Activated naive CD4-positive, alpha-beta T cell (primary cell): Measurements from ENCODE around the gene CYB561D2.

Source experiments
- DNase-seq, 4 experiments: peaks; one replicate each; lab custom pipeline; 2025; lab: John Stamatoyannopoulos, UW

CYB561D2 gene

GRCh38 chr3:50365080-50365841, 14.6 kb downstream of the CYB561D2 start:
- peak; percentile 80 to 94 (median 86) for DNase-seq

GRCh38 chr3:50365842-50366220, 15.2 kb downstream of the CYB561D2 start:
- no peak for DNase-seq

DNA sequence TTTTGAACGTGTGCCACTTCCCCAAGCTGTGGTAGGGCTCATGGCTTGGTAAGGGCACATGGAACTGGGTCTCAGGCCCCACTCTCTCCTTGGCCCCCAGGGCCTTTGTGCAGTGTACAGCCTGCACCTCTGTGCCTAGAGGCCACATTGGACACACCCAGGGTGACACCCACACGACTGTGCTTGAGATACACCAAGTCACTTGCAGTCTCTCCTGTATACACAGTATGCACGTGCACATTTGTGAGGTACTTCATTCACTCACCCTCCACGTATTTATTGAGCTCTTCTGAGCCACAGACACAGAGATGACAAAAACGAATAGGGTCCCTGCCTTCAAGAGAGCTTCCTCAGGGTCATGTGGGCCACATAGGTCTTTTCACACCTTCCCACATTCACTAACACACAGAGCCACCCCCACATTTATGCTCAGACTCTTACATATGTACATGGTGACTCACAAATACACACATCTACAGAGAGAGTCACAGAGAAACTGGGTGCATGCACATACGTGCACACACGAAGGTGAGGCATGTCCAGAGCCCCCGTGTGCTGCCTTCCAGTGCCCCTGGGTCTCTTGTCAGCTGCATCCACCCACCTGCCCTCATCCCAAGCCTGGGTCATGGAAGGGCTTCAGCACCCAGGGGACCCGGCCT, 18.5 kb downstream of the CYB561D2 start:
- DNase-seq, result no peak

DNA sequence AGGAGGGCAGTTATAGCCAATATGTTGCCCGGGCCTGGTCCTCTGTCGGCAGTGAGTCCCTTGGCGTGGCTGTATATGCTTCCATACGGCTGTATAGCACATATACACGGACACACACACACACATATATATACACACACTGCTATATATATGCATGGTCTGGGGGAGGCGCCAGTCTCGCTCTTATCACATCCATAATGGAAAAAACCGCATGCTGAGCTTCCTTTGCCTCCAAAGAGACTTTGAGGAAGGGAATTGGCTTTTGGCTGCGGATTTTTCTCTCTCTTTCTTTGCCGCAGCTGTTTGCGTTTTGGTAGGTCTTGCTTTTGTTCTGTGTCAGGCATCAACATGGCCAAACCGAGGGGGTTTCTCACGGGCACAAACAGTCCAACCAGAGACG, 19.9 kb downstream of the CYB561D2 start:
- no peak for DNase-seq

GRCh38 chr3:50371133-50371685, 20.5 kb downstream of the CYB561D2 start:
- no peak for DNase-seq

GRCh38 chr3:50372349-50372748, 21.7 kb downstream of the CYB561D2 start:
- DNase-seq, result no peak

GRCh38 chr3:50373146-50374051, 22.7 kb downstream of the CYB561D2 start:
- DNase-seq, result no peak

GRCh38 chr3:50374363-50375257, 23.9 kb downstream of the CYB561D2 start:
- no peak for DNase-seq

DNA sequence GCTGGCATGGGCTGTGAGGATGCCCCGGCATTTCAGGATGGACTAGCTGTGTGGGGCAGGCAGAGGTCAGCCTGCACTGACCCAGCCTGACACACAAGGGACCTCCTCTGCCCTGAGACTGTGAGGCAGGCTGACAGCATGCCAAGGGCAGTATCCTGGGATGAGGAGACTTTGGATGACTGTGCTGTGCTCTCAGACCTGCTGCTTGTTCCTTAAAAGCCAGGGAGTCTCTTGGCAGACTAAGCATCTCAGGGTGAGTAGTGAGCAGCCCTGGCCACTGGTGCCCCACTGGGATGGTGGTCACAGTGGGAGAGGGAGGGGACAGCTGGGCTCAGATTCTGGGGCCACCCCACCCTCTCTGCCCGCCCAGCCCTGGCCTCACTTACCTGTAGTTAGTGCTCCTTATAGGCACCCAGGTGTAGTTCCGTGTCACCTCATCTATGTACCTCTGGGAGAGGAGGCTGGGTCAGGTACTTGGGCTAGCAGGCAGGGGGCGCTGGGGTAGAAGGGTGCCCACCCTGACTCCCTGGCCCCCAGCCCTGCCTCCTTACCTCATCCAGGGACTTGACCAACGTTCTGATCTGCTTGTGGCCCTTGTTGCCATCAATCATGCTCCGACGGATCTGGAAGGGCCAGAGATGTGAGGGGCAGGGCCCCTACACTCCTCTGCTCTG, 24.7 kb downstream of the CYB561D2 start:
- DNase-seq, result no peak

DNA sequence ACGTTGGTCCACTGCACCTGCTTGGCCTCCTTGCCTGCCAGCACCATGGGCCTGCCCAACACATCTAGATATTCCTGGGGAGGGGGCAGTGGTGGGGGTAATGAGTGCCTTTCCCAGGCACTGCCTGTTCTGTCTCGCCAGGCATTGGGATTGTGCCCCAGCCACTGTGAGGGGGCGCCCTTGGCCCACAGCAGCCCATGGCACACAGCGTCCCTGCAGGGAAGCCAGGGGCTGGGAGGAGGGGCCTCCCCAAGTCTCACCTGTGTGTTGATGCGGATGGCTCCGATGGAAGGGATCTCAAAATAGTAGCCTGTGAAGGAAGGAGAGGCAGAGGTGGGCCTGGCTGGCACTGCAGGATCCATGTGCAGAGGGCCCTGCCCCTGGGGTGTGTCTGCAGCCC, 27.4 kb downstream of the CYB561D2 start:
- DNase-seq, result no peak

DNA sequence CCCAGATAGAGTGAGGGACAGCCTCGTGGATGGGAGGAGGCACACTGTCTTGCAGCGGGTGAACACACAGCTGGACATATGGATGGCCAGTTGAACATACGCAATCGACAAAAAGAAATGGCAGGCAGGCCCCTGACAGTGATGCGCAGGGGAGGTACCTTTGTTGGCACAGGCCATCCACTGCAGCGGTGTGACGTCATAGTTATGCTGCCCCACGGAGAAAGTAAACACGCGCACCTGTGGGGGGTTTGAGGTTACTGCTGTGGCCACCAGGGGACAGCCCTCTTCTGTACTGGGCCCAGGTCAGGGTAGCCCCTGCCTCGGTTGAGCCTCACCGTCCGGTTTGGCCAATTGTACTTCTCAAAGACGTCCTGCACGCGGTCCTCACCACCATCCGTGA, 28.1 kb downstream of the CYB561D2 start:
- no peak for DNase-seq

GRCh38 chr3:50380405-50381085, 29.9 kb downstream of the CYB561D2 start:
- no peak for DNase-seq

DNA sequence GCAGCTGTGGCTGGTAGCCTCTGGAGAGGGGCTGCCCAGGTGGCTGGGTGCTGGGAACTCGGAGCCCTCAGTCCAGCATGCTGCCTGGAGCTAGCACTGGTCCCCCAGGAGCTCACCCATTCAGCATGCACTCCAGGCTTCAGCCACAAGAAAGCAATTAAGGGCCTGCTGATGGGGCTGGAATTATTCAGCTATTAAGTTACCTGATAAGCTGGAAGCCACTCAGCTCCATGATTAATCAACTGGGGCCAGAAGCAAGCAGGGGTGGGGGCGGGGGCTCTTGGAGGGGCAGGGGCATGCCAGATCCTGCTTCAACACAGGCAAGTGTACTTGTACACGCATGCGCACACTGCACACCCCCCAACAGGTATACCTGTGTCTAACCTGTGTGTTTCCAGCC, 30.7 kb downstream of the CYB561D2 start:
- DNase-seq, result no peak

GRCh38 chr3:50382722-50383121, 32.1 kb downstream of the CYB561D2 start:
- DNase-seq, result no peak

- no peak for DNase-seq
Observed at GRCh38 chr3:50383750-50384149, 33.1 kb downstream of the CYB561D2 start.

DNA sequence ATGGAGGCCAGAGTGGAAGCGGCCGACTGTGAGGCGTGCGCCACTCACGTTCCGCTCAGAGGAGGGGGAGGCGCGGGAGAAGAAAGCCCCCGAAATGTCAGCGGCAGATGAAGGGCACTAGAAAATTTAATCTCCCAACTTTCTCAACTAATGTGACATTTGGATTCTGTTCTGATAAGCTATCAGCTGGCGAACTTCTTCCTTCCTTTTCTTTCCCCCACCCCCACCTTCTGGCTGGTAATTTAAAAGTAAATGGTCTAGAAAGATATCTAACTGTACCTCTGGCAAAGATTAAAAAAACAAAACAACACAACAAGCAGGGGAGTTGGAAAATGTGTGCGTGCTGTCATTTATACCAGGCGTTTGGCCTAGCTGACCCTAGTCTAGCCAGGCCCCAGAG, 35.1 kb downstream of the CYB561D2 start:
- DNase-seq, result no peak

DNA sequence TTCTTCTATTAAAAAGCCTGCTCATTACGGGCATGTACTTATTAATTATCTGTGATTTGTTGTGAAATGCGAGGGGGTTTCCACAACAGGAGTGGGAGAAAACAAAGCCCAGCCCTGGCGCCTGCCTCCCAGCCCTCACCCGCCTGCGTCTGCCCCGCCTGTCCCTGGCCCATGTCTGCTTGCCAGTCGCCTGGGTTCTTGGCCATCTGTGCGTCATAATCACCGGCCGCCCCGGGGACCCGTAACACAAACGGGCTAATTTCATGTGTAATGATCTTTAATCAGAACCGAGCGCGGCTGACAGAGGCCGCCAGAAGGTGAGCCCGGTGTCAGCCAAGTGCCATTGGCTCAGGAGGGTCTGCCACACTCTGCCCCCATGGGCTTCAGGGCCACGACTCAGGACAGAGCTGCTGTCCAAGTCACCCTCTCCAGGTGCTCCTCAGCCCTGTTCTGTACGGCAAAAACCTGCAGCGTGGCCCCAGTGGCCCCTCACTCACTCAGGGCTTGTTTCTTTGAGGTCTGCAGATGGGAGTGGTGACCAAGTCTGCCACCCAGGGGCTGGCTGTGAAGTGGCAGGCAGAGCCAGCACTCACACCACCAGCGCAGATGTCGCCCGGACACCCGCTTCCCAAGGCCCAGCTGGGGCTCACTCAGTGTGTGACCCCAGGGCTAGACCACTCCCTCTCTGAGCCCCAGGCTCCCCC, 37.5 kb downstream of the CYB561D2 start:
- no peak for DNase-seq

GRCh38 chr3:50388720-50389413, 38.2 kb downstream of the CYB561D2 start:
- DNase-seq, result no peak

DNA sequence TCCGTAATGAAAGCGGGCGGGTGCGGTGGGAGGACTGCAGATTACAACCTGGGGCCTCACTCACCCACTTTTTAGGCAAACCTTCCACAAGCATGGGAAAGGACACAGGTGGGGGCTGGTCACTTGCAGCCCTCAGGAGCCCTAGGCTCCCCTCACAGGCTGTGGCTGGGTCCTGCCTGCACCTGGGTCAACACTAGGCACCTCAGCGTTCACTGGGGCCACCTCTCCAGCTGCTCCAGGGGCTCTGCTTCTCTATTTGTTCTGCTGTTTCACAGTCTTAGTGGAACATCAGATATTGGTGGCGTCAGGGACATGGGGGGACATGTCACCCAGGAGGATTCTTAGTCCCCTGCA, 38.7 kb downstream of the CYB561D2 start:
- DNase-seq, result no peak
